ENCODE data around the gene RBM19.

- TF ChIP-seq, protein P1, sequence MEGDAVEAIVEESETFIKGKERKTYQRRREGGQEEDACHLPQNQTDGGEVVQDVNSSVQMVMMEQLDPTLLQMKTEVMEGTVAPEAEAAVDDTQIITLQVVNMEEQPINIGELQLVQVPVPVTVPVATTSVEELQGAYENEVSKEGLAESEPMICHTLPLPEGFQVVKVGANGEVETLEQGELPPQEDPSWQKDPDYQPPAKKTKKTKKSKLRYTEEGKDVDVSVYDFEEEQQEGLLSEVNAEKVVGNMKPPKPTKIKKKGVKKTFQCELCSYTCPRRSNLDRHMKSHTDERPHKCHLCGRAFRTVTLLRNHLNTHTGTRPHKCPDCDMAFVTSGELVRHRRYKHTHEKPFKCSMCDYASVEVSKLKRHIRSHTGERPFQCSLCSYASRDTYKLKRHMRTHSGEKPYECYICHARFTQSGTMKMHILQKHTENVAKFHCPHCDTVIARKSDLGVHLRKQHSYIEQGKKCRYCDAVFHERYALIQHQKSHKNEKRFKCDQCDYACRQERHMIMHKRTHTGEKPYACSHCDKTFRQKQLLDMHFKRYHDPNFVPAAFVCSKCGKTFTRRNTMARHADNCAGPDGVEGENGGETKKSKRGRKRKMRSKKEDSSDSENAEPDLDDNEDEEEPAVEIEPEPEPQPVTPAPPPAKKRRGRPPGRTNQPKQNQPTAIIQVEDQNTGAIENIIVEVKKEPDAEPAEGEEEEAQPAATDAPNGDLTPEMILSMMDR (IDR thresholded peaks at IDR 0.05; ENCODE audit: extremely low read depth in 1 of 2, insufficient read depth in 1 of 2, low read depth in 1 of 2, low read length in 2 of 2): peak; percentile 53 to 70
- TF ChIP-seq POLR2A (IDR thresholded peaks at IDR 0.05; ENCODE audit: low read depth, low read length): no peak
- TF ChIP-seq GATA2 (IDR thresholded peaks at IDR 0.05; ENCODE audit: insufficient read depth, insufficient read length, low read depth, low read length): no peak
- no peak for TF ChIP-seq EZH2 (IDR thresholded peaks at IDR 0.05; ENCODE audit: borderline replicate concordance, low read depth, low read length, severe bottlenecking)
- no peak for TF ChIP-seq JUN (IDR thresholded peaks at IDR 0.05; ENCODE audit: borderline replicate concordance, insufficient read depth, insufficient read length, low read depth)
- TF ChIP-seq, protein P2, sequence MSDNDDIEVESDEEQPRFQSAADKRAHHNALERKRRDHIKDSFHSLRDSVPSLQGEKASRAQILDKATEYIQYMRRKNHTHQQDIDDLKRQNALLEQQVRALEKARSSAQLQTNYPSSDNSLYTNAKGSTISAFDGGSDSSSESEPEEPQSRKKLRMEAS (IDR thresholded peaks at IDR 0.05; ENCODE audit: insufficient read depth, insufficient read length): no peak
- no peak for TF ChIP-seq POLR2AphosphoS5 (IDR thresholded peaks at IDR 0.05; ENCODE audit: insufficient read depth, low read depth, low read length)
- TF ChIP-seq MYC (IDR thresholded peaks at IDR 0.05; ENCODE audit: low read depth, low read length): no peak
- TF ChIP-seq FOS (IDR thresholded peaks at IDR 0.05; ENCODE audit: borderline replicate concordance, insufficient read depth, low read length): no peak
Observed at GRCh38 chr12:113955109-113955970, 10.8 kb downstream of the RBM19 start.

Data from endothelial cell of umbilical vein (primary cell).